HG02763 (cell line): Measurements from ENCODE around the gene ASTN2.

Experiments used
- ATAC-seq: cut with Tn5 transposase; IDR thresholded peaks from one replicate; pipeline ENCODE4 v1.9.1; 2021; ENCODE audit warnings: mild to moderate bottlenecking, moderate library complexity; ENCODE audit not compliant: unreplicated experiment

The ASTN2 gene

GRCh38 chr9:117414220-117414905 is 494 bp downstream of the ASTN2 start:
- no peak for ATAC-seq

GRCh38 chr9:117413346-117414219 is 1.3 kb downstream of the ASTN2 start:
- ATAC-seq = no peak

- no peak for ATAC-seq
Measured at GRCh38 chr9:117412841-117413240, 2.0 kb downstream of the ASTN2 start.

- no peak for ATAC-seq
Measured at GRCh38 chr9:117412006-117412715, 2.7 kb downstream of the ASTN2 start.

GRCh38 chr9:117411547-117411946 is 3.3 kb downstream of the ASTN2 start:
- no peak for ATAC-seq

- no peak for ATAC-seq
Measured at GRCh38 chr9:117409321-117409720, 5.5 kb downstream of the ASTN2 start.

GRCh38 chr9:117407436-117408022 is 7.3 kb downstream of the ASTN2 start:
- ATAC-seq = no peak

- ATAC-seq = no peak
Measured at GRCh38 chr9:117405950-117406705, 8.7 kb downstream of the ASTN2 start.

- no peak for ATAC-seq
Measured at GRCh38 chr9:117403848-117404247, 11.0 kb downstream of the ASTN2 start.

- no peak for ATAC-seq
Measured at GRCh38 chr9:117403403-117403811, 11.4 kb downstream of the ASTN2 start.

GRCh38 chr9:117400171-117400570 is 14.7 kb downstream of the ASTN2 start:
- no peak for ATAC-seq

GRCh38 chr9:117395151-117395650 is 19.7 kb downstream of the ASTN2 start:
- ATAC-seq = no peak

GRCh38 chr9:117394655-117395054 is 20.2 kb downstream of the ASTN2 start:
- no peak for ATAC-seq

- no peak for ATAC-seq
Measured at GRCh38 chr9:117392992-117393391, 21.9 kb downstream of the ASTN2 start.

GRCh38 chr9:117387422-117387821 is 27.4 kb downstream of the ASTN2 start:
- ATAC-seq = no peak

GRCh38 chr9:117379341-117379740 is 35.5 kb downstream of the ASTN2 start:
- ATAC-seq = no peak

- no peak for ATAC-seq
Measured at GRCh38 chr9:117377046-117377445, 37.8 kb downstream of the ASTN2 start.

GRCh38 chr9:117375956-117376355 is 38.9 kb downstream of the ASTN2 start:
- no peak for ATAC-seq

GRCh38 chr9:117374076-117374725 is 40.7 kb downstream of the ASTN2 start:
- ATAC-seq = no peak
